HG03439 (cell line): ENCODE results near the gene STK24.
A peak's percentile ranks its signal among the peaks of the same experiment; 100 is the strongest.

ENCODE experiments used
- ATAC-seq: cut with Tn5 transposase; IDR thresholded peaks from one replicate; pipeline ENCODE4 v1.9.1; 2021; ENCODE audit warnings: mild to moderate bottlenecking, moderate library complexity; ENCODE audit not compliant: unreplicated experiment

STK24 gene

GRCh38 chr13:98514288-98514687 lies 62.6 kb downstream of the STK24 start:
- no peak for ATAC-seq

GRCh38 chr13:98513837-98514236 lies 63.1 kb downstream of the STK24 start:
- ATAC-seq, result no peak

GRCh38 chr13:98512774-98513665 lies 63.9 kb downstream of the STK24 start:
- no peak for ATAC-seq

GRCh38 chr13:98511435-98511834 lies 65.5 kb downstream of the STK24 start:
- ATAC-seq, result no peak

- no peak for ATAC-seq
Measured at GRCh38 chr13:98510156-98510509, 66.8 kb downstream of the STK24 start.

- peak; percentile 53 for ATAC-seq
Measured at GRCh38 chr13:98509271-98510155, 67.4 kb downstream of the STK24 start.

- no peak for ATAC-seq
Measured at GRCh38 chr13:98508685-98509084, 68.2 kb downstream of the STK24 start.

- ATAC-seq, result no peak
Measured at GRCh38 chr13:98508280-98508679, 68.6 kb downstream of the STK24 start.

GRCh38 chr13:98507282-98507797 lies 69.6 kb downstream of the STK24 start:
- ATAC-seq, result no peak

- no peak for ATAC-seq
Measured at GRCh38 chr13:98506728-98507230, 70.1 kb downstream of the STK24 start.

- ATAC-seq, result no peak
Measured at GRCh38 chr13:98506322-98506721, 70.6 kb downstream of the STK24 start.

GRCh38 chr13:98505217-98505616 lies 71.7 kb downstream of the STK24 start:
- ATAC-seq, result no peak

- ATAC-seq, result peak; percentile 30
Measured at GRCh38 chr13:98504371-98504963, 72.4 kb downstream of the STK24 start.

GRCh38 chr13:98504029-98504351 lies 72.9 kb downstream of the STK24 start:
- ATAC-seq, result no peak

GRCh38 chr13:98503175-98504028 lies 73.5 kb downstream of the STK24 start:
- ATAC-seq, result no peak

GRCh38 chr13:98500963-98501421 lies 75.9 kb downstream of the STK24 start:
- peak; percentile 77 for ATAC-seq

- no peak for ATAC-seq
Measured at GRCh38 chr13:98496966-98497365, 79.9 kb downstream of the STK24 start.

- ATAC-seq, result no peak
Measured at GRCh38 chr13:98496479-98496791, 80.5 kb downstream of the STK24 start.

- no peak for ATAC-seq
Measured at GRCh38 chr13:98495627-98496478, 81.1 kb downstream of the STK24 start.
